Measurements from ENCODE around the gene DOK6.

DNA sequence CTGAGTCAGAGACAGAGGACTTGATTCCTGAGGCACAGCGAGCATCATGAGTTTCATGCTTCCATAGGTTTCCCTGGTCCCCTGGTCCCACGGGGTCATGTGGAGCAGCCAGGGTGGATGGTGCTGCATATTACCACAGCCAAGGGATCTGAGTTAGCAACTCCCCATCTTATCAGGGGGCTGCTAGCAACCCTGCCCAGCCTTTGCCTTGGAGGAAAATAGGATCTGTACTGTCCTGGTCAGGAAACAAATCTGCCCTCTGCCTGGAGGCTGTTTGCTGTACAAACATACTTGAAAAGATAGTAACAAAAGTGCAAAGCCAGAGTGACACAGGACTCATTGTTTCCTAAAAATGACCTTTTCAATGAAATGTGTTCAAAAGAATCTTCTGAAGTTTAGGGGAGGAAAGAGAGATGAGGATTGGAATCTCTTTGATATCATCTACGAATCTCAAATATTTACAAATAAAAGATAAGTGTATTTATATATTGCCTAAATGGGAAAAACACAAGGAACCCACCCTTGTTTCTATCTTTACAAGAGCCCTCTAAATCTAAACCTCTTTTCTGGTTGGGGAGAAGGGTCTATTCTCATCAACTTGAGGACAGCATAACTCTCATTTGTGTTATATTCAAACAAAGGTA lies 352.2 kb downstream of the DOK6 start:
- TF ChIP-seq, protein P1, sequence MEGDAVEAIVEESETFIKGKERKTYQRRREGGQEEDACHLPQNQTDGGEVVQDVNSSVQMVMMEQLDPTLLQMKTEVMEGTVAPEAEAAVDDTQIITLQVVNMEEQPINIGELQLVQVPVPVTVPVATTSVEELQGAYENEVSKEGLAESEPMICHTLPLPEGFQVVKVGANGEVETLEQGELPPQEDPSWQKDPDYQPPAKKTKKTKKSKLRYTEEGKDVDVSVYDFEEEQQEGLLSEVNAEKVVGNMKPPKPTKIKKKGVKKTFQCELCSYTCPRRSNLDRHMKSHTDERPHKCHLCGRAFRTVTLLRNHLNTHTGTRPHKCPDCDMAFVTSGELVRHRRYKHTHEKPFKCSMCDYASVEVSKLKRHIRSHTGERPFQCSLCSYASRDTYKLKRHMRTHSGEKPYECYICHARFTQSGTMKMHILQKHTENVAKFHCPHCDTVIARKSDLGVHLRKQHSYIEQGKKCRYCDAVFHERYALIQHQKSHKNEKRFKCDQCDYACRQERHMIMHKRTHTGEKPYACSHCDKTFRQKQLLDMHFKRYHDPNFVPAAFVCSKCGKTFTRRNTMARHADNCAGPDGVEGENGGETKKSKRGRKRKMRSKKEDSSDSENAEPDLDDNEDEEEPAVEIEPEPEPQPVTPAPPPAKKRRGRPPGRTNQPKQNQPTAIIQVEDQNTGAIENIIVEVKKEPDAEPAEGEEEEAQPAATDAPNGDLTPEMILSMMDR (conservative IDR thresholded peaks at IDR 0.05): no peak
- TF ChIP-seq EZH2 (IDR thresholded peaks at IDR 0.05; ENCODE audit: low read depth): no peak

All from PC-9 (cell line).